NCI-H1417 (cell line): ENCODE data around the gene B4GALT6.

Experiments used
- DNase-seq, 3 experiments: peaks; one replicate each; lab custom pipeline; 2025; lab: John Stamatoyannopoulos, UW

Gene B4GALT6

DNA sequence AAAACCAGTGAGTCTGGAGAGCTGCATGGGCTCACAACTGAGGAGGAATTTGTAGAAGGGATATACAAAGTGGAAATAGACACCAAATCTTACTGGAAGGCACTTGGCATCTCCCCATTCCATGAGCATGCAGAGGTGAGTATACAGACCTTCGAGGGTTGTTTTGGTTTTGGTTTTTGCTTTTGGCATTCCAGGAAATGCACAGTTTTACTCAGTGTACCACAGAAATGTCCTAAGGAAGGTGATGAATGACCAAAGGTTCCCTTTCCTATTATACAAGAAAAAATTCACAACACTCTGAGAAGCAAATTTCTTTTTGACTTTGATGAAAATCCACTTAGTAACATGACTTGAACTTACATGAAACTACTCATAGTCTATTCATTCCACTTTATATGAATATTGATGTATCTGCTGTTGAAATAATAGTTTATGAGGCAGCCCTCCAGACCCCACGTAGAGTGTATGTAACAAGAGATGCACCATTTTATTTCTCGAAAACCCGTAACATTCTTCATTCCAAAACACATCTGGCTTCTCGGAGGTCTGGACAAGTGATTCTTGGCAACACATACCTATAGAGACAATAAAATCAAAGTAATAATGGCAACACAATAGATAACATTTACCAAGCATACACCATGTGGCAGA is 89.1 kb downstream of the B4GALT6 start:
- DNase-seq: no peak

DNA sequence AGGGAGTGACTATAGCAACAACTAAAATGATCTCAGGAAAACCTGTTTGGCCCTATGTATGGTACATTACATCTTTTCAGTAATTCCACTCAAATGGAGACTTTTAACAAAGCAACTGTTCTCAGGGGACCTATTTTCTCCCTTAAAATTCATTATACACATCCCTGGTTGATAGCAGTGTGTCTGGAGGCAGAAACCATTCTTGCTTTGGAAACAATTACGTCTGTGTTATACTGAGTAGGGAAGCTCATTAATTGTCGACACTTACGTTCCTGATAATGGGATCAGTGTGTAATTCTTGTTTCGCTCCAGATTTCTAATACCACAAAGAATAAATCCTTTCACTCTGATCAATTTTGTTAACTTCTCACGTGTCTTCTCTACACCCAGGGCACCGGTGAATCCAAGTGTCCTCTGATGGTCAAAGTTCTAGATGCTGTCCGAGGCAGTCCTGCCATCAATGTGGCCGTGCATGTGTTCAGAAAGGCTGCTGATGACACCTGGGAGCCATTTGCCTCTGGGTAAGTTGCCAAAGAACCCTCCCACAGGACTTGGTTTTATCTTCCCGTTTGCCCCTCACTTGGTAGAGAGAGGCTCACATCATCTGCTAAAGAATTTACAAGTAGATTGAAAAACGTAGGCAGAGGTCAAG is 91.7 kb downstream of the B4GALT6 start:
- DNase-seq: peak in 1 of 3 experiments; percentile 2

DNA sequence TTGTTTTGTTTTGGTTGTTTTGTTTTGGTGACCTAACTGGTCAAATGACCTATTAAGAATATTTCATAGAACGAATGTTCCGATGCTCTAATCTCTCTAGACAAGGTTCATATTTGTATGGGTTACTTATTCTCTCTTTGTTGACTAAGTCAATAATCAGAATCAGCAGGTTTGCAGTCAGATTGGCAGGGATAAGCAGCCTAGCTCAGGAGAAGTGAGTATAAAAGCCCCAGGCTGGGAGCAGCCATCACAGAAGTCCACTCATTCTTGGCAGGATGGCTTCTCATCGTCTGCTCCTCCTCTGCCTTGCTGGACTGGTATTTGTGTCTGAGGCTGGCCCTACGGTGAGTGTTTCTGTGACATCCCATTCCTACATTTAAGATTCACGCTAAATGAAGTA is 92.8 kb downstream of the B4GALT6 start, which contains the start of gene TTR:
TSS of gene TTR (plus strand) at position 250 of the 400 bp plus-strand sequence. CDS start at position 276, 26 bp downstream.
- DNase-seq: no peak

DNA sequence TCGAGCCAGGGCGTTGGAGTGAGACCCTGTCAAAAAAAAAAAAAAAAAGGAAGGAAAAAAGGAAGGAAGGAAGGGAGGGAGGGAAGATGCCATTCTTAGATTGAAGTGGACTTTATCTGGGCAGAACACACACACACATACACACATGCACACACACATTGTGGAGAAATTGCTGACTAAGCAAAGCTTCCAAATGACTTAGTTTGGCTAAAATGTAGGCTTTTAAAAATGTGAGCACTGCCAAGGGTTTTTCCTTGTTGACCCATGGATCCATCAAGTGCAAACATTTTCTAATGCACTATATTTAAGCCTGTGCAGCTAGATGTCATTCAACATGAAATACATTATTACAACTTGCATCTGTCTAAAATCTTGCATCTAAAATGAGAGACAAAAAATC is 93.3 kb downstream of the B4GALT6 start:
- no peak for DNase-seq

DNA sequence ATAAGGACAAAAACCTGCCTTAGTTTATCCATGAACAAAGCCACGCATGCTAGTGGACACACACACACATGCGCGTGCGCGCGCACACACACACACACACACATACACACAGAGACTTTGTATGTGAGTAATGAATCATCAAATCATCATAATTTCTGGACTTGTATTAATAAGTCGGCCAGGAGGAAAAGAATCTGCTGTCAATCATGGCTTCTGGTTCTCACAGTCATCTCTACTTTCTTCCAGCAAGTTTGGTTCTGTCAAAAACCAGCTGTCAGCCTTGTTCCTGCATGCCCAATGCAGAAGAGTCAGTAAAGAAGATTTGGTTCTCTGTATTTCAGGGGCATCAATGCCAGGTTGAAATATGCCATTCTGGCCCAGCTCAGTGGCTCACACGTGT is 93.8 kb downstream of the B4GALT6 start:
- no peak for DNase-seq

DNA sequence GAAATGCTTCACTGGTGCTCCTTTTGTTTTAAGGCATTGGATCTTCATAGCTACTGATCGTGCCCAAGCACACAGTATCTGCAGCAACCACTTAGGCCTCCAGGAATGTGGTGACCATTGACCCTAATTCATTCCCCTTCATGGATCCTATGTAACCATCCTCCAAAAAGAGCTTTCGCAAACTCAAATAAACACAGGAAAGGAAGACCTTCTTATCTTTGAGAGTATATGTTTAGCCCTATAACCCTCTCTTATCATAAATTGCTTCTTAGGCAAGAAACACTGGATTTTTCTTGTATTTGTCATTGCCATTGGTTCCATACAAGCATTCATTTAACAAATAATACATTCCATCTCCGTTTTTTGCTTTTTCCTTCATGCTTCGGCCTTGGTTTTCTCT is 96.9 kb downstream of the B4GALT6 start:
- DNase-seq: no peak

DNA sequence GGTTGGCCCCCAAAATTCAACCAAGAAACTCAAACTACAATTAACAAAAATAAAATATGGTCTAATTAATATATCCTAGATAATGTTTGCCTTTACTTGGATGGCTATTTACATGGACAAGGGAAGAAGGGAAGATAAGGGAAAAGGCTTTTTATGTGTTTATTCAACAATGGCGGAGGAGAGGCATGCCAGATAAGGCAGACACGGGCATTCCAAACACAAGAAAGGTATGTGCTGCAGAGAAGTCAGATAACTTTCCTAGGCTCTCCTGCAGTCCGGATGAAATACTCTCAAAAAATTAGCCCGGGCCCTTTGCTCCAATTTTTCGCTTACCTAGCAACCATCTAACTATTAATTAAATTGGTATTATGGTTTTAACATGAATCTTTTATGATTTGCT is 97.8 kb downstream of the B4GALT6 start:
- DNase-seq: no peak

DNA sequence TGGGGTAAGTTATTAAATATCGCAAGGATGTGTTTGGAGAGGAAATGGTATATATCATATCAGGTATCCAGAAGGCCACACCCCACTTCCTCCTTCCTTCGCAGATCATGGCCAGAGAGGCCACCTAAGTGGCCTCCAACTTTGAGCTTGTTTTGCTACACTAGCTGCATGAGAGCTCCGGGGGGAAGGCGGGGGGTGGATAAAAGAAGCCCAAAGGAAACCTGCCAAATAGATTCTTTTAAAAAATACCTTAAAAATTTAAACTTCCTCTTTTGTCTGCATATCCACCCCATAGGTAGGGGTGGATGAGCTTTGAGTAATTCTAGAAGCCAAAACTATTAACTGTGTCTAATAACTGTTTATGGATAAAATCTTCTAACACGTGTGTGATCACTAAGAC is 98.4 kb downstream of the B4GALT6 start:
- DNase-seq: no peak

DNA sequence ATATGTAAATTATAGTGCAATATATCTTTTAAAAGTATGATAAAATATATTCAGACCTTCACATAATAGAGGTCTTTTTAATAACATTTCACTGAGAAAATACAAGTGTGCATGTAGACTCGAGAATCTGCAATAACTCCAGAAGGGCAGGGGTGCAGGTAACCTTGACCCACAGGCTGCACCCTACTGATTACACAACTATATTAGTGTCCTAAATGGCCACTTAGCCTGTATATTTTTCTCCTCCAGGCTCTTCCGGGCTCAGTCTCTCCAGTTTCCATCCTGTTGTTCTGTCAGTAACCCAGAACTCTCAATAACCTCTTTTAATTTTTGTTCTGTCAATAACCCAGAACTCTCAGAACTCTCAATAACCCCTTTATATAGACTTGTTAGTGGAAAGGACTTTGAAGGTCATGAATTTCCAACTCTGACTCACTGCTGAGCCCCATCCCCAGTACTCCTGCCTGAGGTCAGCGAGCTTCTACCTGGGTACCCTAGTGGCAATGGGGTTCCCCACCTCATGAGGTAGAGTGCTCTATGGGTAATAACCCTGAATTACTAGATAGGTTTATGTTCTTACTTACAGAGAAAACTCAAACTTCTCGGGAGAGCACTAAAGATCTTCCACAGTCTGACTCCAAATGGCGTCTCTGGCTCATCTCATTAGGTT is 101.1 kb downstream of the B4GALT6 start:
- no peak for DNase-seq

DNA sequence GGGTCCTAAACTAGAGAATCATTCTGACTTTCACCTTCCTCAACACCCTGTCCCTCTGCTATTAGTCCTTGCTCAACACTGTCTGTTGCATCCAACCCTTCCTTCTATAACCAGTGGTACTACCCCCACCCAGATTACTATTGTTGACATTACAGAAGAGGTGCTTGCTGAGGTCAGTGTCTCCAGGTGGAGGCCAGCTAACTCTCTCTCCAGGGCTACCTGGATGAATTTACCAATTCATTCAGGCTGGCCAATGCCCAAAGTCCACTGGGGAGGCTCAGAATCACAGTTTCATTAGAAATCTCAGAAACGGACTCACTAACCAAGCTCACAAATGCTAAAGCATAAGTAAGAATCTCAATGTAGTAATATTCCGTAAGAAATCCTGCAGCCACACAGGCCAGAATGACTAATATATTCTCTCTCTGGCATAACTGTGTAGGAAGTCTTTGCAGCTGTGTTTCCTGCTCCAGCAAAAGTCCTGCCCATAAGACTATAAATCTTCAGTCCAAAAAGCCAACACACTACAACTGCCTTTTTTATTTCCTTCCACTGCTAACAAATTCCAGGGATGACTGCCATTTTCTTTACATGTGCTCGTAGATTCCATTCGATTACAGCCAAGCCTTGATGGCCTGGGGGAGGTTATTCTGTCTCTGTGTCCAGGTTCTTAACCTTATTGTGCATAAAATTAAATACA is 102.7 kb downstream of the B4GALT6 start:
- no peak for DNase-seq

DNA sequence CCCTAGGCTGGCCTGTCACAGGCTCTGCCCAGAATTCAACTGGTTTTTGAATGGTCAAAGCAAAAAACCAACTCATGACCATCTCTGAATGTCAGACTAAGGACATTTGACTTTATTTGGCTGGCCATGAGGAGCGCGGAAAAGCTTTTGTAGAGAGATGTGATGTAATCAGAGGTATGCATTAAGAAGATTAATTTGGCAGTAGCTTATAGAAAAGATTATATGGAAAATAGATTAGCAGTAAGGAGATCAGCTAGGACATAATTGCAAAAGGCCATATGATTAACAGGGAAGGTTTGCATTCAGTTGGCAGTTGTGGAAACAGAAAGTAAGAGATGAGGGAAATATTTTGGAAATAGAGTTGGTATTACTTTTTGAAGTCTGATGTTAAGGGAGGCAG is 105.0 kb downstream of the B4GALT6 start:
- no peak for DNase-seq

DNA sequence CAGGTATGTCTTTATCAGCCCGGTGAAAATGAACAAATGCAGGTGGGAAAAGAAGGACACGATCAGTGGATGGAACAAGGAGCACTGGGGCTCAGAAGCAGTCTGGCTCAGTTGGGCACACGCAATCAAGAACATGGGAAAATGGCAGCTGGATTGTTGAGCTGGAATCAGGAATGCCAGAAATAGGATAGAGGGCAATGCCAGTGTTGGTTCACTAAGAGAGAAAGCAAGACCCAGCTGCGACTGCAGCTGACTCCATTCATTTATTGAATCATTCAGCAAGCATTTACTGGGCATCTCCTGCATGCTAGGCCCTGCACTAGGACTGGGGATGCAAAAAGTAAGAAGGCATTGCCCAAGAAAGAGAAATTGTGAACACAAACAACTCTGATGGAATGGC is 106.3 kb downstream of the B4GALT6 start:
- no peak for DNase-seq

DNA sequence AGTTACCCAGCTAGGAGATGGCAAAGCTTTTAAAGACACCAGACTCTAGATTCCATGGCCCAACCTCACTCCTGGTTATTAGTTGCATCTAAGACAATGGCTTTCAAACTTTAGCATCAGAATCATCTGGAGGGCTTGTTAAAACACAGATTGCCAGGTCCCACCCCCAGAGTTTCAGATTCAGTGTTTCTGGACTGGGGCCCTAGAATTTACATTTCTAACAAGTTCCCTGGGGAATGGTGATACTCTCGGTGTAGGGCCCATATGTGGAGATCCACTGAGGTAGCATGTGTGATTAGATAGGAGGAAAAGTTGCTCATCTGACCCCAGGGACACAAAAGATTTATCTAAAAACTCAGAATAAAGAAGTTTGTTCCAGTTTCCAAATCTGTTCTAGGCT is 107.2 kb downstream of the B4GALT6 start:
- DNase-seq: no peak

DNA sequence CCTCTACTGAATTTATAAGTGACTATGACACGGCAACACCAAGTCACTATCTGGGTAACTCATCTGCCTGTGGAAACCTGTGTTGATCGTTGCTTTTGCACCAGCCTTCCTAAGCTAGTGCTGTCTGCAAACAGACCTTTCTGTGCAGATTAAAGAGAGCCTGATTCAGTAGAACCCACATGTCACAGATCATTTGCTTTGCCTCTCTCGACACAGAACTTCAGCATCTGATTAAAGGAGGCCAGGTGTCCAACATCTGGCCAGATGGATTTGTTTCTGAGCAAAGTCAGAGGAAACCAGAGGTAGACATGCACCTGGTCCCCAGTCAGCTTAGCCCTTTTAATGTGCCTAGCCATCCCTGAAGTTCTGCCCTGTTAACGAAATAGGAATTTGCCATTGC is 107.7 kb downstream of the B4GALT6 start:
- peak in 1 of 3 experiments; percentile 11 for DNase-seq

DNA sequence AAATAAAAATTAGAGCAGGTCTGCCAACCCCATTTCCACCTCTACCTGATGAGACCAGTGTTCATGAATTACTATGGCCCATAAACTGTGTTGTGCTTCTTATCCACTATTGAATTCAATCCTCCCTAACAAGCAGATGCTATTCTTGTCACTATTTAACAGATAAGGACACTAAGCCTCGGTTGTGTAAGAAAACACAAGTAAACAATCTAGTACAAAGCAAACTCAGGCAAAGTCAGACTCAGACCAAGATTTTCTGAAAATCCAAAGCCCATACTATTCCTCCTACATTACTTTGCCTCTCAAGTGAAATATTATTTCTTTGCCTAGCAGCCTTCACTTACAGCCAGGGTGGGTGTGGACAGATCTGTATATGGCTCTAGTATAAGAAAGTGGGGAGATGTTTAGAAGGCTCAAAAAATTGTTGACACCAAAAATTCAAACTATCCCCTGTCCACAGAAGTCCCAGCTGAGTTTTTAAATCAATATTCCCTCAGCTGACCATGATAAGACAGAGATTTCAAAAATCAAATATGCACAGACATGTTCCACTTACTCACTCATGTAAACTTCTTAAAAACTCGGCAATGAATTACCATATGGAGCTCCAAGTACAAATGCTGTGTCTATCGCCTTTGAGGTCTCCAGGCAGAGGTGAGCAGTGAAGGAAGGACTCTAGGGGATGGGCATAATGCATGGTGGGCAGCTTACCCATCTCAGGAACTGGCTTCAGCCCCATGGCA is 108.7 kb downstream of the B4GALT6 start:
- no peak for DNase-seq

DNA sequence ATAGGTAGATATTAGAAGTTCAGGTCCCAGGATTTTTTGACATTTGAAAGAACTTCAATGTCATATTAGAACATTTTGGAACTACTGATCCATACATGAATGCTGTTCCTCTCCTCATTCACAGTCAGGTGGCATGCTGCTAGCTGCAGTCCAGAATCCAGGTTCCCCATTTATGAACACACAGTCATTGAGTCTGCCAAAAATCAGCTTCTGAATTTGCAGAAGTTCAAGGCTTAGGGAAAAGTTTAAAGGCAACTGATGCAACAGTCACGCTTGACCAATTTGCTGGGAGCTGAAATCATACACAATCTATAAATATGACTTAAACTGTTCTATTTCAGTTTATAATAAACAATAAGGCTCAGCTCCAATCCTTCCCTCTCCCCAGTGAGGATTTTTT is 110.0 kb downstream of the B4GALT6 start:
- no peak for DNase-seq
